ENCODE measurements around the gene GJC3. TPM values are rescaled to one million over a fixed set of nuclear protein-coding genes. Genes with fewer than 3 reads are reported as not detected.
A peak's percentile ranks its signal among the peaks of the same experiment; 100 is the strongest.
"Not testable (repeated sequence)": the region's sequence is repeated elsewhere in the genome, so short reads cannot be mapped to it uniquely, and the experiment has no call there.

The GJC3 gene, protein sequence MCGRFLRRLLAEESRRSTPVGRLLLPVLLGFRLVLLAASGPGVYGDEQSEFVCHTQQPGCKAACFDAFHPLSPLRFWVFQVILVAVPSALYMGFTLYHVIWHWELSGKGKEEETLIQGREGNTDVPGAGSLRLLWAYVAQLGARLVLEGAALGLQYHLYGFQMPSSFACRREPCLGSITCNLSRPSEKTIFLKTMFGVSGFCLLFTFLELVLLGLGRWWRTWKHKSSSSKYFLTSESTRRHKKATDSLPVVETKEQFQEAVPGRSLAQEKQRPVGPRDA
- total RNA-seq = not detected in 2 replicates
- not detected in 2 replicates for polyA plus RNA-seq

DNA sequence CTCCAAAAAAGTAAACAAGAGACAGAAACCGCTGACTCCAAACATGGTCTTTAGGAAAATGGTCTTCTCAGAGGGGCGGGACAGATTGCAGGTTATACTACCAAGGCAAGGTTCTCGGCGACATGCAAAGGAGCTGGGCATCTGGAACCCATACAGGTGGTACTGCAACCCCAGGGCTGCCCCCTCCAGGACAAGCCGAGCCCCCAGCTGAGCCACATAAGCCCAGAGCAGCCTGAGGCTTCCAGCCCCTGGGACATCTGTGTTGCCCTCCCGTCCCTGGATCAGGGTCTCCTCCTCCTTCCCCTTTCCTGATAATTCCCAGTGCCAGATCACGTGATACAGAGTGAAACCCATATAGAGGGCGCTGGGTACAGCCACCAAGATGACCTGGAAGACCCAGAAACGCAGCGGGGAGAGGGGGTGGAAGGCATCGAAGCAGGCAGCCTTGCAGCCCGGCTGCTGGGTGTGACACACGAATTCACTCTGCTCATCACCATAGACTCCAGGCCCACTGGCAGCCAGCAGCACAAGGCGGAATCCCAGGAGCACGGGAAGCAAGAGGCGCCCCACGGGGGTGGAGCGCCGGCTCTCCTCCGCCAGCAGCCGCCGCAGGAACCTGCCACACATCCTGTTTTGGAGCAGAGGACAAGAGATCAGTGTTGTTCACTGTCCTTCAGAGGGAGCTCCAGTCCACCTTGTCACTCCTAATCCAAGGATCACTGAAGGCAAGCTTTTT, at the start of gene GJC3:
Gene GJC3 (minus strand): TSS at position 627 of the 736 bp plus-strand sequence. CDS start 0 bp downstream, at position 627.
- H3K4me1 ChIP-seq (ENCODE audit: low read depth) = no peaks in the 10 kb centered on the region
- no peak within 1 kb of the TSS for H3K27ac ChIP-seq
- H3K27me3 ChIP-seq = peaks cover 12% of the 10 kb centered on the region
- DNase-seq (ENCODE audit: low read depth in 1 of 2, low spot score in 1 of 2) = peak; percentile 63 to 65
- H3K4me3 ChIP-seq = peak within 1 kb of the TSS; percentile 15
- no peaks in the 10 kb centered on the region for H3K9me3 ChIP-seq (ENCODE audit: low read depth)
- peak; percentile 37 for TF ChIP-seq CTCF (IDR thresholded peaks at IDR 0.05; ENCODE audit: low read depth, low read length)
- no peaks in the 10 kb centered on the region for H3K36me3 ChIP-seq

GRCh38 chr7:99976626-99977025, 47.2 kb upstream of the GJC3 start:
- H3K27me3 ChIP-seq = no peaks in the 10 kb centered on the region
- no peak overlapping the region for H3K4me3 ChIP-seq
- TF ChIP-seq CTCF (IDR thresholded peaks at IDR 0.05; ENCODE audit: low read depth, low read length) = no peak
- no peaks in the 10 kb centered on the region for H3K9me3 ChIP-seq (ENCODE audit: low read depth)
- no peak for DNase-seq (ENCODE audit: low read depth in 1 of 2, low spot score in 1 of 2)
- H3K4me1 ChIP-seq (ENCODE audit: low read depth) = no peaks in the 10 kb centered on the region
- H3K27ac ChIP-seq = no peak overlapping the region
- H3K36me3 ChIP-seq = no peaks in the 10 kb centered on the region

GRCh38 chr7:99975782-99976521, 46.5 kb upstream of the GJC3 start, which contains the start of gene AZGP1:
Gene AZGP1, minus strand, starts transcription at chr7:99976031. Its CDS starts 11 bp downstream, at chr7:99976020.
- no peak within 1 kb of the TSS for H3K27ac ChIP-seq
- H3K4me3 ChIP-seq = no peak within 1 kb of the TSS
- DNase-seq (ENCODE audit: low read depth in 1 of 2, low spot score in 1 of 2) = peak in 1 of 2 donors; percentile 43
- TF ChIP-seq CTCF (IDR thresholded peaks at IDR 0.05; ENCODE audit: low read depth, low read length) = no peak
- no peaks in the 10 kb centered on the region for H3K27me3 ChIP-seq
- no peaks in the 10 kb centered on the region for H3K4me1 ChIP-seq (ENCODE audit: low read depth)
- no peaks in the 10 kb centered on the region for H3K36me3 ChIP-seq
- H3K9me3 ChIP-seq (ENCODE audit: low read depth) = no peaks in the 10 kb centered on the region

DNA sequence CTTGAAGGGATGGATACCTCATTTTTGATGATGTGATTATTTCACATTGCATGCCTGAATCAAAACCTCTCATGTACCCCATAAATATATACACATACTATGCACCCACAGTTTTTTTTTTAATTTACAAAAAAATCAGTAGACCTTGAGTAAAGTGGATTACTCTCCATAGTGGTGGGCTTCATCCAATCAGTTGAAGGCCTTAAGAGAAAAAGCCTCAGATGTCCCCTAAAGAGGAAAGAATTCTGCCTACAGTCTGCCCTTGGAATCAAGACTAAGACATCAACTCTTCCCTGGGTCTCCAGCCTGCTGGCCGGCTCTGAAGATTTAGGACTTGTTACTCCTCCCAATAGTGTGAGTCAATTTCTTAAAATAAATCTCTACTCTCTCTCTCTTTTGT, 45.3 kb upstream of the GJC3 start:
- Histone ChIP-seq H3K27ac (no peak overlapping the region), H3K27me3 (no peaks in the 10 kb centered on the region), H3K9me3 (ENCODE audit: low read depth) (no peaks in the 10 kb centered on the region), H3K36me3 (no peaks in the 10 kb centered on the region), H3K4me1 (ENCODE audit: low read depth) (no peaks in the 10 kb centered on the region), H3K4me3 (no peak overlapping the region)
- no peak for TF ChIP-seq CTCF (IDR thresholded peaks at IDR 0.05; ENCODE audit: low read depth, low read length)
- no peak for DNase-seq (ENCODE audit: low read depth in 1 of 2, low spot score in 1 of 2)

- not testable (repeated sequence) for H3K36me3 ChIP-seq; H3K9me3 ChIP-seq (ENCODE audit: low read depth); H3K27me3 ChIP-seq; H3K4me3 ChIP-seq; H3K4me1 ChIP-seq (ENCODE audit: low read depth); DNase-seq (ENCODE audit: low read depth in 1 of 2, low spot score in 1 of 2); H3K27ac ChIP-seq
These were observed 44.4 kb upstream of the GJC3 start for GRCh38 chr7:99973817-99974216.
